ENCODE data around the gene SPSB4. TPM values are rescaled to one million over a fixed set of nuclear protein-coding genes. Genes with fewer than 3 reads are reported as not detected.

Gene SPSB4
- total and polyA plus RNA-seq, 9 of the 15 experiments (the other 6 are each of a cell fraction or from before 2014, with no cell fraction given): not detected

GRCh38 chr3:141047168-141047567 lies 4.0 kb upstream of the SPSB4 start (continued):
- no peak for TF ChIP-seq ZNF23 (CRISPR knock-in tag; IDR thresholded peaks at IDR 0.05)
- TF ChIP-seq EP400 (IDR thresholded peaks at IDR 0.05): no peak
- TF ChIP-seq PCBP1 (IDR thresholded peaks at IDR 0.05; ENCODE audit: low read depth, low read length, poor library complexity, severe bottlenecking): no peak
- no peak for TF ChIP-seq CGGBP1 (CRISPR knock-in tag; IDR thresholded peaks at IDR 0.05)
- TF ChIP-seq MYNN (IDR thresholded peaks at IDR 0.05): no peak
- no peak for TF ChIP-seq MYNN (CRISPR knock-in tag; IDR thresholded peaks at IDR 0.05)
- TF ChIP-seq EHMT2 (IDR thresholded peaks at IDR 0.05): no peak

DNA sequence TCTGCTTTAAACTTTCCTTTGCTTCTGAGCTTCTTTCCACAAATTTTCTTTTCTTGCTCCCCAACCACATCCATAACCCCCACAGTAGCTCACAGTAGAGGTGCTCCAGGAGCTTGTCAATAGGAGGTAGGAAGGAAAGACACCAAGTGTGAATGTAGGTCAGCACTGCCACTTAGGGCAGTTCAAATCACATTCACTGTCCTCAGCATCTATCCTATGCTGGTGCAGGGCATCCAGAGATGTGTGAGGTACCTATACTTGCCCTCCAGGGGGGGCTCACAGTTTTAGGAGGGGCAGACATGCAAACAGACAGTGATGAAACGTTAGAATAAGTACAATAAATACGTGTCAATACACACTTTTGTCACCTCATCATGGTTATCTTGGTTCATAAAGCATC lies 1.5 kb upstream of the SPSB4 start:
- ChIA-PET POLR2A (interaction anchor here (0.9 kb wide), 1 partner anchor 146 kb away, joined by 3 read pairs; no protein-coding TSS in a partner anchor), CTCF (ENCODE audit: low intra/inter-chr PET ratio) (no interaction called here)
- in situ Hi-C loops (cut with MboI) (no loop called here), intact Hi-C loops (cut with micrococcal nuclease) (loop anchor here (5.0 kb wide), 1 partner anchor 58 kb away; no protein-coding TSS in a partner anchor)
- Histone ChIP-seq H3K27ac (ENCODE audit: extremely low read depth, low read depth, low read length) (no peak overlapping the region), H2AFZ (ENCODE audit: low read depth, low read length) (no peak overlapping the region), H3K79me2 (ENCODE audit: control insufficient read depth, insufficient read depth, low read length) (no peaks in the 10 kb centered on the region), H3K36me3 (ENCODE audit: control insufficient read depth, insufficient read depth, low read length) (no peaks in the 10 kb centered on the region), H3K4me2 (ENCODE audit: insufficient read depth, low read length) (no peak overlapping the region), H3K9me1 (ENCODE audit: control insufficient read depth, insufficient read depth, low read length) (no peaks in the 10 kb centered on the region), H3K9ac (ENCODE audit: insufficient read depth in 1 of 2, low read depth in 2 of 2, low read length in 2 of 2) (no peak overlapping the region), H3K4me3 (no peak overlapping the region), H3K9me3 (replicated peaks; ENCODE audit: control insufficient read depth, insufficient read depth, low read depth, low read length) (no peaks in the 10 kb centered on the region), H3K4me1 (replicated peaks in 1 of 2; ENCODE audit: control insufficient read depth in 2 of 2, insufficient read depth in 2 of 2, low read length in 2 of 2) (peaks cover 0 to 3% of the 10 kb centered on the region in 2 experiments; a peak in 1 of 5 replicates), H3K27me3 (ENCODE audit: control insufficient read depth in 2 of 2, insufficient read depth in 2 of 2, low read length in 2 of 2) (peaks cover 9 to 51% of the 10 kb centered on the region in 2 experiments; a peak in 4 of 5 replicates), H4K20me1 (replicated peaks; ENCODE audit: control insufficient read depth, insufficient read depth, low read length) (no peaks in the 10 kb centered on the region)
- peak; percentile 81 for ATAC-seq
- BruUV-seq (replicated peaks): no TSS peak
- 0% methylated on average over 2 of the region's 2 CpGs for WGBS (ENCODE audit: insufficient coverage, low coverage, missing lambda C conversion rate)
- TF ChIP-seq, protein P1, sequence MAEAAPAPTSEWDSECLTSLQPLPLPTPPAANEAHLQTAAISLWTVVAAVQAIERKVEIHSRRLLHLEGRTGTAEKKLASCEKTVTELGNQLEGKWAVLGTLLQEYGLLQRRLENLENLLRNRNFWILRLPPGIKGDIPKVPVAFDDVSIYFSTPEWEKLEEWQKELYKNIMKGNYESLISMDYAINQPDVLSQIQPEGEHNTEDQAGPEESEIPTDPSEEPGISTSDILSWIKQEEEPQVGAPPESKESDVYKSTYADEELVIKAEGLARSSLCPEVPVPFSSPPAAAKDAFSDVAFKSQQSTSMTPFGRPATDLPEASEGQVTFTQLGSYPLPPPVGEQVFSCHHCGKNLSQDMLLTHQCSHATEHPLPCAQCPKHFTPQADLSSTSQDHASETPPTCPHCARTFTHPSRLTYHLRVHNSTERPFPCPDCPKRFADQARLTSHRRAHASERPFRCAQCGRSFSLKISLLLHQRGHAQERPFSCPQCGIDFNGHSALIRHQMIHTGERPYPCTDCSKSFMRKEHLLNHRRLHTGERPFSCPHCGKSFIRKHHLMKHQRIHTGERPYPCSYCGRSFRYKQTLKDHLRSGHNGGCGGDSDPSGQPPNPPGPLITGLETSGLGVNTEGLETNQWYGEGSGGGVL (CRISPR knock-in tag; IDR thresholded peaks at IDR 0.05): no peak
- TF ChIP-seq NR3C1 (CRISPR knock-in tag; IDR thresholded peaks at IDR 0.05): no peak
- TF ChIP-seq TAF1 (IDR thresholded peaks at IDR 0.05; ENCODE audit: control insufficient read depth, extremely low read depth, insufficient read depth, low read length, severe bottlenecking): no peak
- no peak for TF ChIP-seq MBD2 (IDR thresholded peaks at IDR 0.05; ENCODE audit: borderline replicate concordance, low read depth)
- no peak for TF ChIP-seq POLR2AphosphoS5 (IDR thresholded peaks at IDR 0.05; ENCODE audit: control insufficient read depth, insufficient read depth, low read depth, low read length)
- TF ChIP-seq, protein P2, sequence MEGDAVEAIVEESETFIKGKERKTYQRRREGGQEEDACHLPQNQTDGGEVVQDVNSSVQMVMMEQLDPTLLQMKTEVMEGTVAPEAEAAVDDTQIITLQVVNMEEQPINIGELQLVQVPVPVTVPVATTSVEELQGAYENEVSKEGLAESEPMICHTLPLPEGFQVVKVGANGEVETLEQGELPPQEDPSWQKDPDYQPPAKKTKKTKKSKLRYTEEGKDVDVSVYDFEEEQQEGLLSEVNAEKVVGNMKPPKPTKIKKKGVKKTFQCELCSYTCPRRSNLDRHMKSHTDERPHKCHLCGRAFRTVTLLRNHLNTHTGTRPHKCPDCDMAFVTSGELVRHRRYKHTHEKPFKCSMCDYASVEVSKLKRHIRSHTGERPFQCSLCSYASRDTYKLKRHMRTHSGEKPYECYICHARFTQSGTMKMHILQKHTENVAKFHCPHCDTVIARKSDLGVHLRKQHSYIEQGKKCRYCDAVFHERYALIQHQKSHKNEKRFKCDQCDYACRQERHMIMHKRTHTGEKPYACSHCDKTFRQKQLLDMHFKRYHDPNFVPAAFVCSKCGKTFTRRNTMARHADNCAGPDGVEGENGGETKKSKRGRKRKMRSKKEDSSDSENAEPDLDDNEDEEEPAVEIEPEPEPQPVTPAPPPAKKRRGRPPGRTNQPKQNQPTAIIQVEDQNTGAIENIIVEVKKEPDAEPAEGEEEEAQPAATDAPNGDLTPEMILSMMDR (IDR thresholded peaks at IDR 0.05 in 2 of 3, conservative IDR thresholded peaks at IDR 0.05 in 1 of 3; ENCODE audit: insufficient read depth in 2 of 3, low read depth in 1 of 3, low read length in 3 of 3): peak; percentile 25 to 35 (median 32); a peak in 3 of 6 replicates
- peak; percentile 16 to 34 (median 20) for DNase-seq (ENCODE audit: extremely low read depth in 1 of 4, low spot score in 3 of 4)
- peak; percentile 6 for FAIRE-seq
